Activated CD4-positive, alpha-beta T cell treated with anti-CD3 and anti-CD28 coated beads for 4 hours (primary cell): ENCODE measurements around the gene UTRN.

Experiments
- DNase-seq, 2 donors: peaks; one replicate each; pipeline ENCODE4 v3.0.0-alpha.2; 2020

Gene UTRN

GRCh38 chr6:144283646-144284477 lies 1.3 kb upstream of the UTRN start:
- DNase-seq = no peak

- DNase-seq = no peak
Measured at GRCh38 chr6:144284478-144284782, 705 bp upstream of the UTRN start.

DNA sequence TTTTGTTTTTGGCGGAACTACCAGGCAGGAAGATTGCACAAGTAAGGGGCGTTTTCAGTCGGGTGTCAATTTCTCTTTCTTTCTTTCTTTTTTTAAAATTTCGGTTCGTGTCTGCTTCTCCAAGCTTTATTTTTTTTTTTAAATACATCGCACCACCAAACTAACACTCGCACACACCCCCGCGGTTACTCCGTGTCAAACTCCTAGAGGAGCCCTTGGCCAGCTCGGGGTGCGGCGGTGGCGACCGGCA lies 338 bp downstream of the UTRN start:
- peak in 1 of 2 donors; percentile 4 for DNase-seq

DNA sequence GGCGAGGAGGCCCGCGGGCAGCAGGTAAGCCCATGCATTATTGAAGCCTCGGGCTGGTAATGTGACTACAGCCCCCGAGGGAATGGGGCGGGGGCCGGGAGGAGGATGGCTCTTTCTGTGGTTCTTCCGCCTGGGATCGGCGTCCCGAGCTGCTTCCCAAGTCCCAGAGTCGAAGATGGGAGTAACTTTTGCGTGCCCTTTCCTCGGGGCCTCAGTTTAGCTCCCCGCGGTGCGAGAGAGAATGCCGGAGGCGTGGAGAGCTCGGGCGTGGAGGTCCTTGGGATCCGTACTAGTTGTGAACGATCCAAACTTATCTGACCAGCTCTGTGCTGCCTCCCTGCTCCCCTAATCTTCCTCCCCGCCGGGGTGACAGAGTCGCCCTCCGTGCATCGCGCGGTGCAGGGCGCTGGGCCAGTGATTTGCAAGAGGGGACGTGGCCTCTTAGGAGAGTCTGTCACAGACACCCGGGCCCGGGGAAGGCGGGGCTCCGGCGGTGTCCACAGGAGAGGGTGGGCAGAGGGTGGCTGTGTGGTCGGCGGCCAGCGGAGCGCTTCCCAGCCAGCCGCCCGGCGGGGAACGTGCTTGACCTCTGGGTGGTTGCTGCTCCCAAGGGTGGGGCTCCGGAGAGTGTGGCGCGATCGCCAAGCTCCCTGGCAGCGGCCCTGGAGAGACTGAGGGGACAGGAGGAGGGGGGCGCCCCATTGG lies 815 bp downstream of the UTRN start:
- peak; percentile 22 to 30 for DNase-seq

- no peak for DNase-seq
Measured at GRCh38 chr6:144286503-144287393, 1.6 kb downstream of the UTRN start.

DNA sequence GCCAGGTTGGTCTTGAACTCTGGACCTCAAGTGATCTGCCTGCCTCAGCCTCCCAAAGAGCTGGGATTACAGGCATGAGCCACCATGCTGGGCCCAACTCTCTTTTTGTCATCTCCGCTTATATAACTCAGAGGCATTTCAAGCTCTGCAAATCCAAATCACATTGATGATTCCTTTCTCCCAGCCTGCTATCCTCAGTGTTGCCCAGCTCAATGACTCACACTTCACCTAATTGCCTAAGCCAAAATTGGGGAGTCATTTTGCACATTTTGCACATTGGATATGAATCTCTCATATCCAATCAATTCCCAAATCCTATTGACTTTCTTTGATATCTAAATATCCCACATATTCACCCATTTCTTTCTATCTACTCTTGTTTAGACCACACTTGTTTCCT lies 3.9 kb downstream of the UTRN start:
- DNase-seq = no peak

- DNase-seq = no peak
Measured at GRCh38 chr6:144292372-144292771, 7.2 kb downstream of the UTRN start.

DNA sequence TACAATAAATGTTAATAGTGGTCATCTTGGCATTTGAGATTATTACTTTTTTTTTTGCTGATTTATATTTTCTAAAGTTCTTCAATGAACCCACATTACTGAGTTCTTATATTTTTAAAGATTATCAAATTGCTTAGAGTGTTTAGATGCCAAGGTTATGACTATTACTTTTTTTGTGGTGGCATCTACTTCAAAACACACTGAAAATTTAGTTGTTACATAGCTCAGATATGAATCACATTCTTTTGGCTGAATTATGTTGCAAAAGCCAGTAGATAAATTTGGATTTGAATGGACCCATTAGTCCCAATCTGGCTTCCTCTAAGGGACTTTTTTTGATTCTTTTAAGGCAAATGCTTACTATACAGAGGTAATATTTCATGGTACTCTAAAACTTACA lies 8.9 kb downstream of the UTRN start:
- no peak for DNase-seq

- no peak for DNase-seq
Measured at GRCh38 chr6:144295211-144295610, 10.1 kb downstream of the UTRN start.

GRCh38 chr6:144295981-144296767 lies 11.0 kb downstream of the UTRN start:
- DNase-seq = no peak

DNA sequence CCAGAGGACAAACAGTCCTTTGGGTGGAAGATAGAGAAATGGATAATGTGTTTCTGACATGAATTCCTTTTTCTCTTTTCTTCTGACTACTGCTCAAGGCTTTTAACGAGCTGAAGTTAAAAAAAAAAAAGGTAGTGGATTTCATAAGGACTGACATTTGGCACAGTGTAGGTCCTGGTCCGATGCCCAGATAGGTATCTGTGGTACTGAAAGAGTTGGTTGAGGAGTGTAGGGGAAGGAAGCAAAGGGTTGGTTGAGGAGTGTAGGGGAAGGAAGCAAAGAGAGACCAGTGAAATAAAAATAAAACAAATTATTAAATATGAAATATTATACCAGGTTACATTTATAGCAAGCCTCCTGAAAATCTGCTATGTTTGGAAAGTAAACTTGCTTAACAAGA lies 11.8 kb downstream of the UTRN start:
- no peak for DNase-seq

DNA sequence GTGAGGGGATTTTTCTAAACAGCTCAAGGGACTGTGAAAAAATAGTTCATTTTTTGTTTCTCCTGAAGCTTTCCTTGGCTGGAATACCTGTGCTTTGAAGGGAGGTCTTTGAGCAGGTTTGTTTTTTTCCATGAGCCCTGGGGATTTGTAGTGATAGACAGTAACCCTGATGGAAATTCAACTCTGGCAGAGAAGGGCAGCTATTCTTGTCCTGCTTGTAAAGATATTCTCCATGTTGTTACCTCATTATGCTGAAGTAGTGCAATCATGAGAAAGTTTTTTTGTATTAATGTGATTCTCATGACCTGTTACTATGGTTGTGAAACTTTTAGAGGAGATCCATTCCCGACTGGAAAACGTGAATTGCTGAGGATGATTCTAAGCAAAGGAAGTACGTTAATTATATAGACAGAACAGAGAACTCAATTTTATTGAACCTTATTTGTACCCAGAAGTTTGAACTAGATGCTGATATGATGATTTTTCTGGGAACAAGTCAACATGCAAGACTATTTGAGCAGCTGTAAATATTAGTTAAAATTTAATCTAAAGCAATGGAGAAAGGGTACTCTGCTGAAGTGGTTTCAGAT lies 12.5 kb downstream of the UTRN start:
- no peak for DNase-seq

- no peak for DNase-seq
Measured at GRCh38 chr6:144298194-144298593, 13.1 kb downstream of the UTRN start.

- no peak for DNase-seq
Measured at GRCh38 chr6:144298916-144299315, 13.8 kb downstream of the UTRN start.

DNA sequence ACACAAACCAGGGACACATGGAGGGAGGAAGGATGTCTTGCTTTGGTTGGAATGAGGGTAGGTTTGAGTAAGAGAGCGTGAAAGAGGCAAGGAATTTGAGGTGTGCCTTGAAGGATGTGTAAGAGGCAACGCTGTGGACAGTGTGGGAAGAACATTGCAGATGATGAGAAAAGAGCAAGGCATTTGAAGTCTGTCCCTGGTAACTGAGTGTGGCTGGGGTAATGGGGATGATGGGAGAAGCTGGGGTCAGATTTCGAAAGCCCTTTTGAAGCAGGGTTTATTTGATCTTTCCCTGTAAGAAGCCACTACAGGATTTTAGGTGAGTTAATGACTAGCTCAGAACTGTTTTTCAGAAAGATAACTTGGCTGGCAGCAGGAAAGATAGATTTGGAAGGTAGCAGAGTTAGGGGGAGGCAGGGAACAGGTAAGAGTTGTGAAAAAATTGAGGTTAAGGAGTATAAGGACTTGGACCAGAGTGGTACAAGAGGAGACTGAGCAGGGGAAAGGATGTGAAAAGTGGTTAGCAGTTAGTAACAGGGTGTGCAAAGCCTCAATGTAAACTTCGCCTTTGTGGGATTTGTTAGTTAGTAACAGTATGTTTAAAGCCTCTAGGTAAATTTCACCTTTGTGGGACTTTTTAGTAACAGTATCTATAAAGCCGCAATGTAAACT lies 17.7 kb downstream of the UTRN start:
- no peak for DNase-seq

GRCh38 chr6:144304223-144304848 lies 19.2 kb downstream of the UTRN start:
- DNase-seq = no peak

DNA sequence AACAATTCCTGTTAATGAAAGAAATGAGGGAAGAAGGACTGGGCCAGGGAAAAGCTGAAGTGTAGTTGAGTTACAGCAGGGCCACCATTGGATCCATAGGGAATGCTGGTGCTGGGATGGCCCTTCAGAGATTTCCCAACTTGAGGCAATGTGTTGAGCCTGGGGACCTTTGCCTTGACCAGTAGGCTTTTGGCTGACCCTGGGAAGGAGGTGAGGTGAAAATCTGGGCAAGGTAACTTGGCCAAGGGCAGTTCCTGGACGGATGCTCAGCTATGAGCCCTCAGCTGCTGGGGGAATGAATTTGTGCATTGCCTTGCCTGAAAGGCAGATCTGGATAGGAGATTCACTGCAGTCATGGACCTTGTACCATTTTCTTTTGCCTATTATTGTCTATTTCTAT lies 20.4 kb downstream of the UTRN start:
- DNase-seq = no peak

GRCh38 chr6:144305985-144306384 lies 20.9 kb downstream of the UTRN start:
- no peak for DNase-seq

GRCh38 chr6:144307880-144308279 lies 22.7 kb downstream of the UTRN start:
- DNase-seq = no peak

- no peak for DNase-seq
Measured at GRCh38 chr6:144310765-144311164, 25.6 kb downstream of the UTRN start.

DNA sequence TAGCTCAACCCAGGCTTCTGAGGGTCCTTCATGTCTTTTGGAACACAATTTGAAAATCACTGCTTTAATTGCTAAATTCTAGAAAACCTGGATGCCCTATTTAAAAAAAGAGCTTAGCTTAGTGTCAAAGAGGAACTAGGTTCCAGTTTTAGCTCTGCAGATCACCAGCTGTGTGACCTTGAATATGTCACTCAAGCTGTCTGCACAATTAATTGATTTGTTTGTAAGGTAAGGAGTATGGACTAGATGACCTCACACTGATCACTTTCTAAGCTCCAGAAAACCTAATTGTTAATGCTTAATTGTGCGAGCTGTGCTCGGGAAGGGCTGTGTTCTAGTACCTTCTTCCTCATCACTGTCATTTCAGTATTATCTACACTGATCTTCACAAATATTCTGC lies 26.2 kb downstream of the UTRN start:
- no peak for DNase-seq
